ENCODE data around the gene SIX1.

DNA sequence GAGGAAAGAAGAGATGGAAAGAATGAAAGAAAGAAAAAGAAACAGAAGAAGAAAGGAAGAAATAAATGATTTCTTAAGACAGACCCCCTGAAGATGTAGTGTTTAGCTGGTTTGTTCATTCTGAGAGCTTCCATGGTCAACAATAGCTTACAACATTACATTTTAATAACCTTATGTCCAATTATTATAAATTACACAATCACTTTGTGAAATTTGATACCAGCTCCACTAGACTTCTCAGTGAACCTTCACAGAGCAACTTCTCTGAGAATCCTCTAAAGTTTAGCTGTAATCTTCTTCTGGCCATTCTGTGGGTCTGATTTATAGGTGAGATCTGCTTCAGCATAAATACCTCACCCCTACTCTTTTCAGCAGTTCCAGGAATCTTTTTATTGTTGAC is 27.9 kb downstream of the SIX1 start:
- TF ChIP-seq, protein P1, sequence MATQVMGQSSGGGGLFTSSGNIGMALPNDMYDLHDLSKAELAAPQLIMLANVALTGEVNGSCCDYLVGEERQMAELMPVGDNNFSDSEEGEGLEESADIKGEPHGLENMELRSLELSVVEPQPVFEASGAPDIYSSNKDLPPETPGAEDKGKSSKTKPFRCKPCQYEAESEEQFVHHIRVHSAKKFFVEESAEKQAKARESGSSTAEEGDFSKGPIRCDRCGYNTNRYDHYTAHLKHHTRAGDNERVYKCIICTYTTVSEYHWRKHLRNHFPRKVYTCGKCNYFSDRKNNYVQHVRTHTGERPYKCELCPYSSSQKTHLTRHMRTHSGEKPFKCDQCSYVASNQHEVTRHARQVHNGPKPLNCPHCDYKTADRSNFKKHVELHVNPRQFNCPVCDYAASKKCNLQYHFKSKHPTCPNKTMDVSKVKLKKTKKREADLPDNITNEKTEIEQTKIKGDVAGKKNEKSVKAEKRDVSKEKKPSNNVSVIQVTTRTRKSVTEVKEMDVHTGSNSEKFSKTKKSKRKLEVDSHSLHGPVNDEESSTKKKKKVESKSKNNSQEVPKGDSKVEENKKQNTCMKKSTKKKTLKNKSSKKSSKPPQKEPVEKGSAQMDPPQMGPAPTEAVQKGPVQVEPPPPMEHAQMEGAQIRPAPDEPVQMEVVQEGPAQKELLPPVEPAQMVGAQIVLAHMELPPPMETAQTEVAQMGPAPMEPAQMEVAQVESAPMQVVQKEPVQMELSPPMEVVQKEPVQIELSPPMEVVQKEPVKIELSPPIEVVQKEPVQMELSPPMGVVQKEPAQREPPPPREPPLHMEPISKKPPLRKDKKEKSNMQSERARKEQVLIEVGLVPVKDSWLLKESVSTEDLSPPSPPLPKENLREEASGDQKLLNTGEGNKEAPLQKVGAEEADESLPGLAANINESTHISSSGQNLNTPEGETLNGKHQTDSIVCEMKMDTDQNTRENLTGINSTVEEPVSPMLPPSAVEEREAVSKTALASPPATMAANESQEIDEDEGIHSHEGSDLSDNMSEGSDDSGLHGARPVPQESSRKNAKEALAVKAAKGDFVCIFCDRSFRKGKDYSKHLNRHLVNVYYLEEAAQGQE (IDR thresholded peaks at IDR 0.05; ENCODE audit: low read depth) = no peak
- no peak for TF ChIP-seq POLR2AphosphoS5 (IDR thresholded peaks at IDR 0.05; ENCODE audit: low read depth, low read length)
- TF ChIP-seq EZH2 (IDR thresholded peaks at IDR 0.05) = no peak
- TF ChIP-seq, protein P2, sequence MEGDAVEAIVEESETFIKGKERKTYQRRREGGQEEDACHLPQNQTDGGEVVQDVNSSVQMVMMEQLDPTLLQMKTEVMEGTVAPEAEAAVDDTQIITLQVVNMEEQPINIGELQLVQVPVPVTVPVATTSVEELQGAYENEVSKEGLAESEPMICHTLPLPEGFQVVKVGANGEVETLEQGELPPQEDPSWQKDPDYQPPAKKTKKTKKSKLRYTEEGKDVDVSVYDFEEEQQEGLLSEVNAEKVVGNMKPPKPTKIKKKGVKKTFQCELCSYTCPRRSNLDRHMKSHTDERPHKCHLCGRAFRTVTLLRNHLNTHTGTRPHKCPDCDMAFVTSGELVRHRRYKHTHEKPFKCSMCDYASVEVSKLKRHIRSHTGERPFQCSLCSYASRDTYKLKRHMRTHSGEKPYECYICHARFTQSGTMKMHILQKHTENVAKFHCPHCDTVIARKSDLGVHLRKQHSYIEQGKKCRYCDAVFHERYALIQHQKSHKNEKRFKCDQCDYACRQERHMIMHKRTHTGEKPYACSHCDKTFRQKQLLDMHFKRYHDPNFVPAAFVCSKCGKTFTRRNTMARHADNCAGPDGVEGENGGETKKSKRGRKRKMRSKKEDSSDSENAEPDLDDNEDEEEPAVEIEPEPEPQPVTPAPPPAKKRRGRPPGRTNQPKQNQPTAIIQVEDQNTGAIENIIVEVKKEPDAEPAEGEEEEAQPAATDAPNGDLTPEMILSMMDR (IDR thresholded peaks at IDR 0.05 in 2 of 3, conservative IDR thresholded peaks at IDR 0.05 in 1 of 3; ENCODE audit: borderline replicate concordance in 1 of 3, insufficient read depth in 1 of 3, low read depth in 2 of 3, low read length in 2 of 3) = no peak
- TF ChIP-seq, protein P3, sequence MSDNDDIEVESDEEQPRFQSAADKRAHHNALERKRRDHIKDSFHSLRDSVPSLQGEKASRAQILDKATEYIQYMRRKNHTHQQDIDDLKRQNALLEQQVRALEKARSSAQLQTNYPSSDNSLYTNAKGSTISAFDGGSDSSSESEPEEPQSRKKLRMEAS (IDR thresholded peaks at IDR 0.05) = no peak
- TF ChIP-seq EZH2phosphoT487 (IDR thresholded peaks at IDR 0.05; ENCODE audit: borderline replicate concordance) = no peak
- no peak for TF ChIP-seq YY1 (IDR thresholded peaks at IDR 0.05; ENCODE audit: extremely low read depth, insufficient replicate concordance, low read depth, low read length)
- no peak for TF ChIP-seq CEBPB (IDR thresholded peaks at IDR 0.05; ENCODE audit: low read depth)
- no peak for TF ChIP-seq POLR2A (IDR thresholded peaks at IDR 0.05; ENCODE audit: borderline replicate concordance, extremely low read depth, insufficient read depth, insufficient read length)
- TF ChIP-seq, protein P4, sequence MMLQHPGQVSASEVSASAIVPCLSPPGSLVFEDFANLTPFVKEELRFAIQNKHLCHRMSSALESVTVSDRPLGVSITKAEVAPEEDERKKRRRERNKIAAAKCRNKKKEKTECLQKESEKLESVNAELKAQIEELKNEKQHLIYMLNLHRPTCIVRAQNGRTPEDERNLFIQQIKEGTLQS (IDR thresholded peaks at IDR 0.05) = no peak
- TF ChIP-seq ELF1 (IDR thresholded peaks at IDR 0.05; ENCODE audit: borderline replicate concordance, low read depth) = no peak
